ENCODE measurements around the gene LGALS14.

- TF ChIP-seq CTCF (IDR thresholded peaks at IDR 0.05) (no peak), POLR2A (IDR thresholded peaks at IDR 0.05) (no peak)
Measured at GRCh38 chr19:39710333-39710890, 6.1 kb downstream of the LGALS14 start.
